GM12878 (cell line): Measurements from ENCODE around the gene KAZN.

Experiments
- CHD1 ChIP-seq: IDR thresholded peaks from 2 replicates; pipeline ENCODE4 v1.6.1; 2012; ENCODE audit warnings: low read depth, low read length, improper control_type of control experiment
- CHD2 ChIP-seq: IDR thresholded peaks from 2 replicates; pipeline ENCODE4 v1.6.1; 2011; ENCODE audit warnings: low read depth, low read length, improper control_type of control experiment, borderline replicate concordance
- CHD4 ChIP-seq: fragments of 200-600 bp; sonication (generic); IDR thresholded peaks from 2 replicates; pipeline ENCODE4 v1.6.1; 2016; ENCODE audit warnings: mild to moderate bottlenecking
- CTCF ChIP-seq, 3 experiments: IDR thresholded peaks in 2 of 3; conservative IDR thresholded peaks in 1 of 3; 2 replicates each; pipeline ENCODE4 v1.5.1; 2011; ENCODE audit warnings: low read depth in 3 of 3, low read length in 3 of 3, mild to moderate bottlenecking in 3 of 3, control low read depth in 2 of 3, moderate library complexity in 2 of 3, inconsistent platforms in 1 of 3, mixed read lengths in 1 of 3; ENCODE audit not compliant: control insufficient read depth in 2 of 3, insufficient read depth in 1 of 3; ENCODE audit errors: extremely low read depth in 1 of 3
- EED ChIP-seq: sonication (generic); IDR thresholded peaks from 2 replicates; pipeline ENCODE4 v1.6.1; 2016; ENCODE audit warnings: antibody characterized with exemption, low read depth
- EZH2 ChIP-seq: IDR thresholded peaks from 2 replicates; pipeline ENCODE4 v1.6.1; 2012; ENCODE audit warnings: low read depth, mild to moderate bottlenecking, control low read depth, inconsistent platforms, low read length, borderline replicate concordance; ENCODE audit not compliant: control insufficient read depth
- FOS ChIP-seq: IDR thresholded peaks from 3 replicates; pipeline ENCODE4 v1.6.1; 2011; ENCODE audit warnings: borderline replicate concordance; ENCODE audit not compliant: insufficient read length; ENCODE audit errors: extremely low read depth
- JUND ChIP-seq: IDR thresholded peaks from 2 replicates; pipeline ENCODE4 v1.6.1; 2012; ENCODE audit warnings: low read depth, mild to moderate bottlenecking, low read length, improper control_type of control experiment, moderate library complexity
- NFIC ChIP-seq: IDR thresholded peaks from 2 replicates; pipeline ENCODE4 v1.6.1; 2012; ENCODE audit warnings: low read depth, mild to moderate bottlenecking, inconsistent platforms, low read length, moderate library complexity
- POLR2A ChIP-seq: IDR thresholded peaks from 2 replicates; pipeline ENCODE4 v1.6.1; 2011; ENCODE audit warnings: low read depth, mild to moderate bottlenecking, low read length
- RAD21 ChIP-seq: IDR thresholded peaks from 2 replicates; pipeline ENCODE4 v1.6.1; 2011; ENCODE audit warnings: mild to moderate bottlenecking, low read depth, low read length, moderate library complexity; ENCODE audit not compliant: insufficient read depth
- TAF1 ChIP-seq: IDR thresholded peaks from 2 replicates; pipeline ENCODE4 v1.6.1; 2011; ENCODE audit warnings: mild to moderate bottlenecking, low read depth, low read length, borderline replicate concordance
- ZBTB40 ChIP-seq: fragments of 450-650 bp; IDR thresholded peaks from 2 replicates; pipeline ENCODE4 v1.6.1; 2016; ENCODE audit warnings: mild to moderate bottlenecking, moderate library complexity, borderline replicate concordance
- TF ChIP-seq, protein P1 (sequence below): IDR thresholded peaks from 2 replicates; pipeline ENCODE4 v1.6.1; 2011; ENCODE audit warnings: low read depth, mild to moderate bottlenecking, low read length, moderate library complexity, borderline replicate concordance; ENCODE audit errors: extremely low read depth

- TF ChIP-seq CTCF (IDR thresholded peaks at IDR 0.05 in 2 of 3, conservative IDR thresholded peaks at IDR 0.05 in 1 of 3; ENCODE audit: control insufficient read depth in 2 of 3, extremely low read depth in 1 of 3, insufficient read depth in 1 of 3, low read depth in 3 of 3, low read length in 3 of 3): no peak
- no peak for TF ChIP-seq POLR2A
- TF ChIP-seq CHD4: no peak
- no peak for TF ChIP-seq EED
- no peak for TF ChIP-seq NFIC
- TF ChIP-seq FOS: no peak
- TF ChIP-seq CHD1: no peak
- no peak for TF ChIP-seq EZH2
- no peak for TF ChIP-seq RAD21
- no peak for TF ChIP-seq CHD2
- TF ChIP-seq, protein P1, sequence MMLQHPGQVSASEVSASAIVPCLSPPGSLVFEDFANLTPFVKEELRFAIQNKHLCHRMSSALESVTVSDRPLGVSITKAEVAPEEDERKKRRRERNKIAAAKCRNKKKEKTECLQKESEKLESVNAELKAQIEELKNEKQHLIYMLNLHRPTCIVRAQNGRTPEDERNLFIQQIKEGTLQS: no peak
- TF ChIP-seq JUND: no peak
- no peak for TF ChIP-seq TAF1
- no peak for TF ChIP-seq ZBTB40
These were observed 299.6 kb downstream of the KAZN start for GRCh38 chr1:14897997-14898645.
